H1 (cell line): ENCODE measurements around the gene COCH. TPM values are rescaled to one million over a fixed set of nuclear protein-coding genes. Genes with fewer than 3 reads are reported as not detected.

Source experiments
- CTCF ChIA-PET: fragments of 300-600 bp; sonication (Branson Sonifier 250); formaldehyde crosslinking; loops from one replicate; lab custom pipeline; 2021; ENCODE audit not compliant: partially characterized antibody; lab: Charles Lee
- POLR2A ChIA-PET: fragments of 300-600 bp; sonication (Branson Sonifier 250); formaldehyde crosslinking; loops from one replicate; lab custom pipeline; 2021; ENCODE audit warnings: inconsistent platforms; ENCODE audit not compliant: partially characterized antibody; lab: Charles Lee
- DNase-seq, 2 experiments: peaks; one replicate each; pipeline versions ENCODE4 v3.0.0 to v3.0.0-alpha.2; 2010 to 2022; ENCODE audit warnings: low spot score in 2 of 2, low read depth in 1 of 2, mixed read lengths in 1 of 2
- FAIRE-seq: peaks from 2 replicates; lab custom pipeline; 2011; peaks lifted over from hg19 to GRCh38; lab: Jason Lieb, UNC
- H2AFZ ChIP-seq: 2 replicates; pipeline ENCODE4 v1.8.1; 2012; ENCODE audit warnings: low read length, inconsistent platforms
- H2AK5ac ChIP-seq: 2 replicates; pipeline ENCODE4 v1.6.1; 2013; ENCODE audit warnings: low read depth, low read length
- H2BK120ac ChIP-seq: replicated peaks from 2 replicates; pipeline ENCODE3; 2013; ENCODE audit warnings: low read depth, low read length, inconsistent platforms
- H2BK12ac ChIP-seq: 2 replicates; pipeline ENCODE4 v1.6.1; 2013; ENCODE audit warnings: low read depth, low read length
- H2BK15ac ChIP-seq: 2 replicates; pipeline ENCODE4 v1.6.1; 2013; ENCODE audit warnings: low read length
- H2BK20ac ChIP-seq: 2 replicates; pipeline ENCODE4 v1.6.1; 2013; ENCODE audit warnings: low read length
- H2BK5ac ChIP-seq: 2 replicates; pipeline ENCODE4 v1.6.1; 2013; ENCODE audit warnings: low read depth, low read length
- H3K14ac ChIP-seq: 2 replicates; pipeline ENCODE4 v1.6.1; 2013; ENCODE audit warnings: inconsistent platforms; ENCODE audit not compliant: insufficient read length
- H3K18ac ChIP-seq: 2 replicates; pipeline ENCODE4 v1.6.1; 2013; ENCODE audit warnings: low read length; ENCODE audit errors: extremely low read depth
- H3K23ac ChIP-seq: 2 replicates; pipeline ENCODE4 v1.6.1; 2013; ENCODE audit warnings: inconsistent platforms; ENCODE audit not compliant: insufficient read length
- H3K23me2 ChIP-seq: 2 replicates; pipeline ENCODE4 v1.6.1; 2013; ENCODE audit warnings: low read depth, low read length
- H3K27ac ChIP-seq: 2 replicates; pipeline ENCODE4 v1.6.1; 2011; ENCODE audit warnings: low read depth, low read length, inconsistent platforms
- H3K27me3 ChIP-seq, 4 experiments: replicated peaks in 1 of 4; 1 replicate in 1 of 4; 2 replicates in 3 of 4; pipeline versions ENCODE4 v1.6.1 to v1.8.1; 2011 to 2013; ENCODE audit warnings: low read length in 3 of 4, mild to moderate bottlenecking in 3 of 4, inconsistent platforms in 2 of 4, mixed read lengths in 2 of 4, moderate library complexity in 1 of 4; ENCODE audit not compliant: control insufficient read depth in 3 of 4, insufficient read depth in 3 of 4; ENCODE audit errors: extremely low read depth in 1 of 4
- H3K36me3 ChIP-seq, 4 experiments: 2 replicates each; pipeline versions ENCODE4 v1.6.1 to v1.8.1; 2011 to 2013; ENCODE audit warnings: mild to moderate bottlenecking in 4 of 4, low read length in 3 of 4, moderate library complexity in 2 of 4, control low read depth in 1 of 4, inconsistent platforms in 1 of 4; ENCODE audit not compliant: insufficient read depth in 4 of 4, control insufficient read depth in 2 of 4
- H3K4ac ChIP-seq: replicated peaks from 2 replicates; pipeline ENCODE3; 2013; ENCODE audit warnings: low read length, low read depth, mixed read lengths, inconsistent platforms; ENCODE audit not compliant: insufficient read length
- H3K4me1 ChIP-seq, 4 experiments: replicated peaks in 1 of 4; 1 replicate in 1 of 4; 2 replicates in 3 of 4; pipeline versions ENCODE4 v1.6.1 to v1.8.1; 2011 to 2013; ENCODE audit warnings: low read length in 3 of 4, inconsistent platforms in 2 of 4, mixed read lengths in 1 of 4; ENCODE audit not compliant: insufficient read depth in 4 of 4, control insufficient read depth in 3 of 4
- H3K4me2 ChIP-seq, 2 experiments: 2 replicates each; pipeline versions ENCODE4 v1.6.1 to v1.8.1; 2011 to 2013; ENCODE audit warnings: low read depth in 2 of 2, low read length in 2 of 2, control low read depth in 1 of 2, inconsistent platforms in 1 of 2, mild to moderate bottlenecking in 1 of 2; ENCODE audit not compliant: insufficient read depth in 1 of 2
- H3K4me3 ChIP-seq, 4 experiments: fragments of 200-600, 300-600 bp in 1 of 4; sonication (generic), shearing (Covaris generic), sonication (Bioruptor Twin) in 1 of 4; 2 replicates each; pipeline versions ENCODE4 v1.5.1 to v1.8.1; 2011 to 2016; ENCODE audit warnings: low read length in 4 of 4, low read depth in 3 of 4, control low read depth in 2 of 4, inconsistent platforms in 2 of 4, mild to moderate bottlenecking in 2 of 4, mixed read lengths in 1 of 4, moderate library complexity in 1 of 4; ENCODE audit not compliant: insufficient read depth in 2 of 4; ENCODE audit errors: extremely low read depth in 1 of 4
- H3K56ac ChIP-seq: replicated peaks from 2 replicates; pipeline ENCODE3; 2013; ENCODE audit warnings: low read depth, mild to moderate bottlenecking, mixed read lengths, low read length, inconsistent platforms; ENCODE audit not compliant: insufficient read length
- H3K79me1 ChIP-seq: 2 replicates; pipeline ENCODE4 v1.6.1; 2013; ENCODE audit warnings: low read depth, low read length, control low read depth
- H3K79me2 ChIP-seq, 2 experiments: 2 replicates each; pipeline versions ENCODE4 v1.6.1 to v1.8.1; 2012 to 2013; ENCODE audit warnings: low read length in 2 of 2, mild to moderate bottlenecking in 2 of 2, inconsistent platforms in 1 of 2; ENCODE audit not compliant: insufficient read depth in 2 of 2, control insufficient read depth in 1 of 2
- H3K9ac ChIP-seq, 4 experiments: replicated peaks in 1 of 4; 1 replicate in 1 of 4; 2 replicates in 3 of 4; pipeline versions ENCODE4 v1.6.1 to v1.8.1; 2011 to 2013; ENCODE audit warnings: low read depth in 3 of 4, low read length in 3 of 4, control low read depth in 2 of 4, mild to moderate bottlenecking in 2 of 4, moderate library complexity in 2 of 4, inconsistent platforms in 1 of 4; ENCODE audit errors: extremely low read depth in 1 of 4
- H3K9me3 ChIP-seq, 2 experiments: 2 replicates each; pipeline versions ENCODE4 v1.6.1 to v1.8.1; 2012 to 2013; ENCODE audit warnings: mild to moderate bottlenecking in 2 of 2, moderate library complexity in 2 of 2, control low read depth in 1 of 2, inconsistent platforms in 1 of 2, low read depth in 1 of 2, low read length in 1 of 2, mixed read lengths in 1 of 2; ENCODE audit not compliant: insufficient read depth in 2 of 2
- H4K20me1 ChIP-seq, 2 experiments: replicated peaks in 1 of 2; 2 replicates each; pipeline versions ENCODE3 to v1.8.1; 2011 to 2013; ENCODE audit warnings: inconsistent platforms in 2 of 2, low read length in 2 of 2, mild to moderate bottlenecking in 1 of 2; ENCODE audit not compliant: insufficient read depth in 2 of 2, control insufficient read depth in 1 of 2
- H4K5ac ChIP-seq: 2 replicates; pipeline ENCODE4 v1.6.1; 2013; ENCODE audit warnings: low read length, low read depth, mixed read lengths, inconsistent platforms; ENCODE audit not compliant: insufficient read length
- H4K8ac ChIP-seq: 2 replicates; pipeline ENCODE4 v1.8.0; 2013; ENCODE audit warnings: mild to moderate bottlenecking, moderate library complexity, low read length, inconsistent platforms; ENCODE audit not compliant: insufficient read depth; ENCODE audit errors: extremely low read depth
- H4K91ac ChIP-seq: replicated peaks from 2 replicates; pipeline ENCODE3; 2013; ENCODE audit warnings: low read length, mixed read lengths, inconsistent platforms; ENCODE audit not compliant: insufficient read length
- CEBPB ChIP-seq: IDR thresholded peaks from 2 replicates; pipeline ENCODE4 v1.6.1; 2012; ENCODE audit warnings: low read depth, low read length
- EGR1 ChIP-seq: IDR thresholded peaks from 2 replicates; pipeline ENCODE4 v1.6.1; 2011; ENCODE audit warnings: low read depth, low read length, borderline replicate concordance
- EP300 ChIP-seq, 2 experiments: IDR thresholded peaks; 1 replicate in 1 of 2; 2 replicates in 1 of 2; pipeline ENCODE4 v1.6.1; 2011 to 2012; ENCODE audit warnings: low read depth in 2 of 2, low read length in 2 of 2, mild to moderate bottlenecking in 2 of 2, borderline replicate concordance in 1 of 2, inconsistent platforms in 1 of 2, moderate library complexity in 1 of 2
- HDAC2 ChIP-seq, 2 experiments: fragments of 300-600 bp in 1 of 2; sonication (generic) in 1 of 2; IDR thresholded peaks; 2 replicates each; pipeline ENCODE4 v1.6.1; 2011 to 2012; ENCODE audit warnings: low read depth in 2 of 2, low read length in 2 of 2, mild to moderate bottlenecking in 2 of 2, moderate library complexity in 2 of 2, borderline replicate concordance in 1 of 2, inconsistent platforms in 1 of 2
- PHF8 ChIP-seq: fragments of 200-600 bp; sonication (generic); conservative IDR thresholded peaks from 2 replicates; pipeline ENCODE4 v1.7.1; 2012; ENCODE audit warnings: low read depth, mild to moderate bottlenecking, inconsistent platforms, low read length, moderate library complexity
- RBBP5 ChIP-seq: IDR thresholded peaks from 2 replicates; pipeline ENCODE4 v1.7.1; 2012; ENCODE audit warnings: low read depth, mild to moderate bottlenecking, inconsistent platforms, low read length, moderate library complexity, borderline replicate concordance
- RNF2 ChIP-seq: fragments of 200-900, 300-1000 bp; sonication (generic); IDR thresholded peaks from 2 replicates; pipeline ENCODE4 v1.7.1; 2016; ENCODE audit warnings: borderline replicate concordance, low read depth, mild to moderate bottlenecking, antibody characterized with exemption, low read length; ENCODE audit not compliant: poor library complexity, severe bottlenecking; ENCODE audit errors: missing control alignments
- RXRA ChIP-seq: IDR thresholded peaks from 2 replicates; pipeline ENCODE4 v1.6.1; 2011; ENCODE audit warnings: low read depth, mild to moderate bottlenecking, low read length, moderate library complexity; ENCODE audit not compliant: insufficient read depth
- YY1 ChIP-seq: IDR thresholded peaks from 2 replicates; pipeline ENCODE4 v1.6.1; 2011; ENCODE audit warnings: low read depth, mild to moderate bottlenecking, low read length
- WGBS, 2 experiments: shearing (Covaris generic) in 1 of 2; methylation state at CpG; one replicate each; pipeline versions ENCODE4 v1.1.6 to v1.1.7; 2013 to 2015; ENCODE audit warnings: low lambda C conversion rate in 2 of 2, mixed read lengths in 2 of 2, inconsistent platforms in 1 of 2, low coverage in 1 of 2, missing lambda C conversion rate in 1 of 2; ENCODE audit not compliant: insufficient replicate concordance in 2 of 2, insufficient coverage in 1 of 2, insufficient read length in 1 of 2; ENCODE audit errors: extremely low coverage in 1 of 2, missing lambda C conversion rate in 1 of 2; 5-methylcytosine and 5-hydroxymethylcytosine counted together
- polyA plus RNA-seq, 7 experiments: library from polyadenylated mRNA; depleted of rRNA in 3 of 7; stranded (reverse) in 5 of 7; unstranded in 2 of 7; fragments of >200 nt in 5 of 7; fragments of 200-250 nt in 2 of 7; gene quantifications; 1 replicate in 5 of 7; 2 replicates in 1 of 7; 4 replicates in 1 of 7; pipeline versions ENCODE4 v1.2.1 to v1.2.3, GENCODE V29; 2011 to 2013; ENCODE audit warnings: missing spikeins in 2 of 7, mixed read lengths in 2 of 7
- total RNA-seq: library from RNA; stranded (reverse); fragmentation: NEBNext Ultra II Directional; extraction: Animal tissue kit (Norgen Biotek cat#: 25700); gene quantifications from 2 replicates; pipeline ENCODE4 v1.2.1, GENCODE V29; 2021

The COCH gene
- total and polyA plus RNA-seq, 2 of the 8 experiments (the other 6 are each of a cell fraction or from before 2014, with no cell fraction given) = 12.9 to 30.8 TPM

DNA sequence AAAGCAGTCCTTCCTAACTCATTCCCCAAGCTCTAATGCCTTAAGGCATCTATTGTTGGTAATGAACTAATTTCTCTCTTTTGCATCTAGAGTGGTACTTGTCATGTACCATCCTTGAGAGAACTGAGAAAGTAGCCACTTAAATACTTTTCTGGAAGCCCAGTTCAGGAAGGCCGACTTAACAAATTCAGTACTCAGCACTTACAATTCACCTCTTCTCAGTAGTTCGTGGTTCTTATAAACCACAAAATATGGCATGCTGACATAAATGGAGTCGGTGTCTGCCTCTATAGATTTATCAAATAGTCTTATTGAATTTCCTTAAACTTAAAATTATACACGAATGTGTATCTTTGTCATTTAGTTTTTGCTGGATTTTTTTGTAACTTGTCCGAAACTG lies 9.4 kb upstream of the COCH start:
- Histone ChIP-seq H3K27me3 (no peaks in the 10 kb centered on the region), H3K9ac (no peak overlapping the region), H3K23me2 (no peaks in the 10 kb centered on the region), H2BK12ac (no peak overlapping the region), H3K23ac (no peak overlapping the region), H4K8ac (no peak overlapping the region), H2BK20ac (no peak overlapping the region), H3K27ac (no peak overlapping the region), H3K14ac (no peak overlapping the region), H2BK120ac (no peak overlapping the region), H3K4me3 (no peak overlapping the region), H3K56ac (no peak overlapping the region), H3K79me2 (no peaks in the 10 kb centered on the region), H3K36me3 (no peaks in the 10 kb centered on the region), H2BK5ac (no peak overlapping the region), H3K79me1 (no peaks in the 10 kb centered on the region), H2BK15ac (no peak overlapping the region), H4K5ac (no peak overlapping the region), H3K4me2 (no peak overlapping the region), H2AK5ac (no peak overlapping the region), H3K9me3 (no peaks in the 10 kb centered on the region), H3K18ac (no peak overlapping the region), H4K20me1 (no peaks in the 10 kb centered on the region), H3K4ac (no peak overlapping the region), H2AFZ (no peak overlapping the region), H3K4me1 (no peaks in the 10 kb centered on the region), H4K91ac (no peak overlapping the region)
- 92% methylated on average over 5 of the region's 5 CpGs; no CpG with 5 or more reads in 1 of the 2 experiments for WGBS, 2 experiments
- CTCF ChIA-PET = no interaction called here
- POLR2A ChIA-PET = no interaction called here
- no peak for FAIRE-seq
- DNase-seq = no peak
- TF ChIP-seq HDAC2 (IDR thresholded peaks at IDR 0.05; ENCODE audit: borderline replicate concordance in 1 of 2, low read depth in 2 of 2, low read length in 2 of 2) = no peak
- no peak for TF ChIP-seq YY1
- TF ChIP-seq RBBP5 = no peak
- no peak for TF ChIP-seq RXRA
- no peak for TF ChIP-seq RNF2
- TF ChIP-seq PHF8 = no peak
- TF ChIP-seq EGR1 = no peak
- TF ChIP-seq EP300 (IDR thresholded peaks at IDR 0.05; ENCODE audit: borderline replicate concordance in 1 of 2, low read depth in 2 of 2, low read length in 2 of 2) = no peak
- no peak for TF ChIP-seq CEBPB
